Neural cell (in vitro differentiated cells): ENCODE results near the gene IL13RA1.

Experiments used
- CTCF ChIP-seq: fragments of 450-650 bp; IDR thresholded peaks from 2 replicates; pipeline ENCODE4 v1.5.1; 2014; ENCODE audit warnings: antibody characterized with exemption, mild to moderate bottlenecking, moderate library complexity; ENCODE audit not compliant: poor library complexity, severe bottlenecking
- EP300 ChIP-seq: fragments of 450-650 bp; conservative IDR thresholded peaks from 2 replicates; pipeline ENCODE4 v1.6.1; 2014; ENCODE audit warnings: antibody characterized with exemption, mild to moderate bottlenecking, moderate library complexity; ENCODE audit not compliant: poor library complexity, severe bottlenecking
- EZH2 ChIP-seq: fragments of 200-600, 300-800 bp; shearing (Covaris generic), sonication (generic); IDR thresholded peaks from 2 replicates; pipeline ENCODE4 v1.6.1; 2014; ENCODE audit warnings: antibody characterized with exemption, low read length, borderline replicate concordance, mild to moderate bottlenecking; ENCODE audit not compliant: insufficient read depth, poor library complexity, severe bottlenecking
- MXI1 ChIP-seq: fragments of 450-650 bp; conservative IDR thresholded peaks from 2 replicates; pipeline ENCODE4 v1.6.1; 2014; ENCODE audit warnings: antibody characterized with exemption, mild to moderate bottlenecking; ENCODE audit not compliant: poor library complexity, severe bottlenecking
- POLR2AphosphoS5 ChIP-seq: IDR thresholded peaks from 2 replicates; pipeline ENCODE4 v1.6.1; 2012
- RAD21 ChIP-seq: fragments of 450-650 bp; conservative IDR thresholded peaks from 2 replicates; pipeline ENCODE4 v1.6.1; 2014; ENCODE audit warnings: antibody characterized with exemption, mild to moderate bottlenecking, moderate library complexity
- SMC3 ChIP-seq: fragments of 450-650 bp; conservative IDR thresholded peaks from 2 replicates; pipeline ENCODE4 v1.6.1; 2014; ENCODE audit warnings: antibody characterized with exemption, mild to moderate bottlenecking, moderate library complexity; ENCODE audit not compliant: poor library complexity
- TAF1 ChIP-seq: IDR thresholded peaks from 2 replicates; pipeline ENCODE4 v1.6.1; 2012; ENCODE audit warnings: low read depth
- TF ChIP-seq, protein P1 (sequence below): IDR thresholded peaks from 2 replicates; pipeline ENCODE4 v1.6.1; 2012; ENCODE audit warnings: borderline replicate concordance

DNA sequence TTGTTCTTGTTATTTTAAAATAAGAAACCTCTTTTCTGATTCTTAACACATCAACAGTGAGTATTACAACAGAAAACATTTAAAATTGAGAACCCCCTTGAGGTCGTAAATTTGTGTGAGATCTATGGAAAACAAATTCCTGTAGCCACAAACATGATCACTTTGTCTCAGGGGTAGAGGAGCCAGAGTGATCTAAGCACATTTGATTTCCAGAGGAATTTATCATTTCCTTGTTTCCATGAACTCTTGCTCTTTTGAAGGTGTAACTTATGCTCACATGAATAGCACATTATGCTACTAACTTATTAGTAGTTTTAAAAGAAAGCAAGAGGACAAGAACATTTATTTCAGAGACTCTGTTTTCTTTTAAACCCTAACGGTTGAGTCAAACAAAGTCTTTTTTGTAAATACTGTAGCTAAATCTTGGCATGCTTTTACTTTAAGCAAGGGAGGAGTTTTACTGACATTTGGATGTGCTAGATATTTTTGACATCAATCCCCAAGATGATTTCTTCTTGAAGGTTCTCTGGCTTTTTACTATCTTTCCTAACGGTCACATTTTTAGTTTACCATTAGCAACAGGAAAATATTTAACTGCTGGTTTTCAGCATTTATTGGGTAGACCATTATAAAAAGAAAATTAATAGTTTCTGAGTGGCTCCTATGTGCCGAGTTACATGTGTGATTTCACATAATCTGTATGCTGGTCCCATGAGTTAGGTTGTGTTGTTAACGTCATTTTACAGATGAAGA, 68.3 kb downstream of the IL13RA1 start:
- TF ChIP-seq CTCF: no peak
- no peak for TF ChIP-seq EP300
- TF ChIP-seq POLR2AphosphoS5: no peak
- TF ChIP-seq EZH2: no peak
- TF ChIP-seq TAF1: no peak
- no peak for TF ChIP-seq RAD21
- TF ChIP-seq, protein P1, sequence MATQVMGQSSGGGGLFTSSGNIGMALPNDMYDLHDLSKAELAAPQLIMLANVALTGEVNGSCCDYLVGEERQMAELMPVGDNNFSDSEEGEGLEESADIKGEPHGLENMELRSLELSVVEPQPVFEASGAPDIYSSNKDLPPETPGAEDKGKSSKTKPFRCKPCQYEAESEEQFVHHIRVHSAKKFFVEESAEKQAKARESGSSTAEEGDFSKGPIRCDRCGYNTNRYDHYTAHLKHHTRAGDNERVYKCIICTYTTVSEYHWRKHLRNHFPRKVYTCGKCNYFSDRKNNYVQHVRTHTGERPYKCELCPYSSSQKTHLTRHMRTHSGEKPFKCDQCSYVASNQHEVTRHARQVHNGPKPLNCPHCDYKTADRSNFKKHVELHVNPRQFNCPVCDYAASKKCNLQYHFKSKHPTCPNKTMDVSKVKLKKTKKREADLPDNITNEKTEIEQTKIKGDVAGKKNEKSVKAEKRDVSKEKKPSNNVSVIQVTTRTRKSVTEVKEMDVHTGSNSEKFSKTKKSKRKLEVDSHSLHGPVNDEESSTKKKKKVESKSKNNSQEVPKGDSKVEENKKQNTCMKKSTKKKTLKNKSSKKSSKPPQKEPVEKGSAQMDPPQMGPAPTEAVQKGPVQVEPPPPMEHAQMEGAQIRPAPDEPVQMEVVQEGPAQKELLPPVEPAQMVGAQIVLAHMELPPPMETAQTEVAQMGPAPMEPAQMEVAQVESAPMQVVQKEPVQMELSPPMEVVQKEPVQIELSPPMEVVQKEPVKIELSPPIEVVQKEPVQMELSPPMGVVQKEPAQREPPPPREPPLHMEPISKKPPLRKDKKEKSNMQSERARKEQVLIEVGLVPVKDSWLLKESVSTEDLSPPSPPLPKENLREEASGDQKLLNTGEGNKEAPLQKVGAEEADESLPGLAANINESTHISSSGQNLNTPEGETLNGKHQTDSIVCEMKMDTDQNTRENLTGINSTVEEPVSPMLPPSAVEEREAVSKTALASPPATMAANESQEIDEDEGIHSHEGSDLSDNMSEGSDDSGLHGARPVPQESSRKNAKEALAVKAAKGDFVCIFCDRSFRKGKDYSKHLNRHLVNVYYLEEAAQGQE: no peak
- no peak for TF ChIP-seq MXI1
- TF ChIP-seq SMC3: no peak
